A172 (cell line): ENCODE results near the gene CD2. TPM values are rescaled to one million over a fixed set of nuclear protein-coding genes. Genes with fewer than 3 reads are reported as not detected.

Experiments
- total RNA-seq: library from RNA; depleted of rRNA; stranded (reverse); fragments of >200 nt; shearing (Covaris generic); gene quantifications from 2 replicates; pipeline ENCODE4 v1.2.3, GENCODE V29; 2014; rRNA removed

The CD2 gene
- total RNA-seq, 1 experiment from 2014 or later: not detected

Other genes with a start within 250 kb of the CD2 start
- gene CD58, start 183.4 kb upstream of the CD2 start, total RNA-seq: 34.9 and 42.4 TPM in 2 replicates
- 20.9 and 26.0 TPM in 2 replicates for gene IGSF3, start 86.7 kb upstream of the CD2 start, total RNA-seq
- gene PTGFRN, start 155.5 kb downstream of the CD2 start, total RNA-seq: 44.5 and 55.4 TPM in 2 replicates
- gene CD101, start 247.3 kb downstream of the CD2 start, total RNA-seq: not detected in 2 replicates